Kidney (tissue), 14 donors: Measurements from ENCODE around the gene KAT8. TPM values are rescaled to one million over a fixed set of nuclear protein-coding genes. Genes with fewer than 3 reads are reported as not detected.

Experiments
- DNase-seq, 5 donors: peaks; one replicate each; pipeline ENCODE4 v3.0.0-alpha.2; 2013 to 2020
- FAIRE-seq: peaks from 2 replicates; lab custom pipeline; 2012; peaks lifted over from hg19 to GRCh38; lab: Jason Lieb, UNC
- H3K27ac ChIP-seq, 2 donors: one replicate each; pipeline ENCODE4 v1.7.0; 2013; ENCODE audit warnings: low read depth in 2 of 2, low read length in 2 of 2, inconsistent platforms in 1 of 2
- H3K27me3 ChIP-seq: one replicate; pipeline ENCODE4 v1.7.1; 2013; ENCODE audit warnings: low read length, inconsistent platforms; ENCODE audit not compliant: control insufficient read depth, insufficient read depth
- H3K36me3 ChIP-seq, 3 donors: one replicate each; pipeline versions ENCODE4 v1.7.0 to v1.7.1; 2013; ENCODE audit warnings: low read length in 3 of 3, control low read depth in 1 of 3, inconsistent platforms in 1 of 3; ENCODE audit not compliant: insufficient read depth in 3 of 3, control insufficient read depth in 2 of 3
- H3K4me1 ChIP-seq, 3 donors: one replicate each; pipeline versions ENCODE4 v1.7.0 to v1.7.1; 2013; ENCODE audit warnings: low read length in 3 of 3, inconsistent platforms in 1 of 3, low read depth in 1 of 3; ENCODE audit not compliant: control insufficient read depth in 2 of 3, insufficient read depth in 2 of 3
- H3K4me3 ChIP-seq, 3 donors: one replicate each; pipeline versions ENCODE4 v1.7.0 to v1.8.1; 2013; ENCODE audit warnings: low read length in 3 of 3, control low read depth in 1 of 3, inconsistent platforms in 1 of 3
- H3K9ac ChIP-seq, 3 donors: one replicate each; pipeline versions ENCODE4 v1.7.0 to v1.7.1; 2013; ENCODE audit warnings: low read length in 3 of 3, control low read depth in 1 of 3, inconsistent platforms in 1 of 3
- H3K9me3 ChIP-seq, 3 donors: one replicate each; pipeline versions ENCODE4 v1.7.0 to v1.7.1; 2013; ENCODE audit warnings: low read length in 3 of 3, control low read depth in 1 of 3, inconsistent platforms in 1 of 3; ENCODE audit not compliant: control insufficient read depth in 2 of 3, insufficient read depth in 1 of 3
- intact Hi-C: fragments of 100-400 bp; cut with DNase I; formaldehyde crosslinking; loops from one replicate; pipeline ENCODE4 v1.11.1; 2022
- polyA plus RNA-seq: library from polyadenylated mRNA; stranded (reverse); fragments of 350-450 nt; fragmentation: Illumina TruSeq; extraction: RNeasy Lipid Tissue Mini Kit (QIAGEN cat#74804); gene quantifications from one replicate; pipeline ENCODE4 v1.2.3, GENCODE V29; 2014; ENCODE audit warnings: low read depth, low replicate concordance; ENCODE audit not compliant: insufficient read depth
- total RNA-seq: library from RNA; stranded (reverse); fragmentation: NEBNext Ultra II Directional; extraction: Animal tissue kit (Norgen Biotek cat#: 25700); gene quantifications from one replicate; pipeline ENCODE4 v1.2.1, GENCODE V29; 2021
- TF ChIP-seq, protein P1 (sequence below): IDR thresholded peaks from 3 replicates; pipeline ENCODE4 v1.5.1; 2012; ENCODE audit warnings: mild to moderate bottlenecking, moderate library complexity, borderline replicate concordance; ENCODE audit not compliant: insufficient read depth; ENCODE audit errors: extremely low read depth
- donor health status: control.
- donor health status: control.
- donor health status: control.
- donor health status: control.
- donor health status: control.
- donor health status: DM: yes; HTN: yes; CAD: no.
- donor health status: Normal renal cell carcinoma (clear cell type).

Gene KAT8
- total and polyA plus RNA-seq, 2 donors from 2014 or later = 40.9 to 83.8 TPM

DNA sequence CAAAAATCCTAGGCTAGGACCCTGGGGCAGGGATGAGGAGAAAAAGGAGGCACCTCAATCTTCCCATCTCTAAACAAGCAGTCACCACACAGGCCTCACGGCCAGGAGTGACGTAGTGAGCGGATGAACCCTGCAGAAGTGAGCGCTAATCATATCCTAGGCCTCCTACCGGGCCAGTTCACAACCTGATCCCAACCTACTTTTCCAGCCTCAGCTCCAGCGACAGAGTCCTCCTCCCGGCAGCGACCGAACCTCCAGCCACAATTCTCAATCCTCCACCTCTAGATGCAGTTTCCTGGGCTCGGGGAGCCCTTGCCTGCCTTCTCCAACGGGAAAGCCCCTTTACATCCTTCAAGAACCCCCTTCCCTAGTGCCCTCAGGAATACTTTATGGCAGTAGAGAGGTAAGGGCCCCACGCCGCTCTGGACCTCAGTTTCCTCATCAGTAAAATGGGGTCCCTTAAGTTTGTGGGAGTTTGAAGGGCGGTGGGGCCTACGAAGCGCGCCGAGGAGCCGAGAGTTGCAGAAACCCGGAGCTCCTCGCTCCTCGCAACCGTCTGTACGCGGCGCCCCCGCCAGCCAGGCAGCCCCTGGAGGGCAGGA, 44.8 kb upstream of the KAT8 start:
- FAIRE-seq (no peak), DNase-seq (peak in 2 of 5 donors; percentile 29 to 30)
- intact Hi-C loops = no loop called here
- H3K27ac ChIP-seq = peak overlapping the region in 1 of 2 donors; percentile 80
- TF ChIP-seq, protein P1, sequence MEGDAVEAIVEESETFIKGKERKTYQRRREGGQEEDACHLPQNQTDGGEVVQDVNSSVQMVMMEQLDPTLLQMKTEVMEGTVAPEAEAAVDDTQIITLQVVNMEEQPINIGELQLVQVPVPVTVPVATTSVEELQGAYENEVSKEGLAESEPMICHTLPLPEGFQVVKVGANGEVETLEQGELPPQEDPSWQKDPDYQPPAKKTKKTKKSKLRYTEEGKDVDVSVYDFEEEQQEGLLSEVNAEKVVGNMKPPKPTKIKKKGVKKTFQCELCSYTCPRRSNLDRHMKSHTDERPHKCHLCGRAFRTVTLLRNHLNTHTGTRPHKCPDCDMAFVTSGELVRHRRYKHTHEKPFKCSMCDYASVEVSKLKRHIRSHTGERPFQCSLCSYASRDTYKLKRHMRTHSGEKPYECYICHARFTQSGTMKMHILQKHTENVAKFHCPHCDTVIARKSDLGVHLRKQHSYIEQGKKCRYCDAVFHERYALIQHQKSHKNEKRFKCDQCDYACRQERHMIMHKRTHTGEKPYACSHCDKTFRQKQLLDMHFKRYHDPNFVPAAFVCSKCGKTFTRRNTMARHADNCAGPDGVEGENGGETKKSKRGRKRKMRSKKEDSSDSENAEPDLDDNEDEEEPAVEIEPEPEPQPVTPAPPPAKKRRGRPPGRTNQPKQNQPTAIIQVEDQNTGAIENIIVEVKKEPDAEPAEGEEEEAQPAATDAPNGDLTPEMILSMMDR = no peak
- peak overlapping the region; percentile 21 to 88 (median 85) for H3K9ac ChIP-seq
- no peaks in the 10 kb centered on the region for H3K9me3 ChIP-seq
- peaks cover 0 to 7% (median 2%) of the 10 kb centered on the region in 3 donors for H3K36me3 ChIP-seq
- H3K27me3 ChIP-seq = no peaks in the 10 kb centered on the region
- H3K4me1 ChIP-seq = peaks cover 0 to 20% (median 4%) of the 10 kb centered on the region in 3 donors
- peak overlapping the region; percentile 90 to 96 (median 90) for H3K4me3 ChIP-seq

DNA sequence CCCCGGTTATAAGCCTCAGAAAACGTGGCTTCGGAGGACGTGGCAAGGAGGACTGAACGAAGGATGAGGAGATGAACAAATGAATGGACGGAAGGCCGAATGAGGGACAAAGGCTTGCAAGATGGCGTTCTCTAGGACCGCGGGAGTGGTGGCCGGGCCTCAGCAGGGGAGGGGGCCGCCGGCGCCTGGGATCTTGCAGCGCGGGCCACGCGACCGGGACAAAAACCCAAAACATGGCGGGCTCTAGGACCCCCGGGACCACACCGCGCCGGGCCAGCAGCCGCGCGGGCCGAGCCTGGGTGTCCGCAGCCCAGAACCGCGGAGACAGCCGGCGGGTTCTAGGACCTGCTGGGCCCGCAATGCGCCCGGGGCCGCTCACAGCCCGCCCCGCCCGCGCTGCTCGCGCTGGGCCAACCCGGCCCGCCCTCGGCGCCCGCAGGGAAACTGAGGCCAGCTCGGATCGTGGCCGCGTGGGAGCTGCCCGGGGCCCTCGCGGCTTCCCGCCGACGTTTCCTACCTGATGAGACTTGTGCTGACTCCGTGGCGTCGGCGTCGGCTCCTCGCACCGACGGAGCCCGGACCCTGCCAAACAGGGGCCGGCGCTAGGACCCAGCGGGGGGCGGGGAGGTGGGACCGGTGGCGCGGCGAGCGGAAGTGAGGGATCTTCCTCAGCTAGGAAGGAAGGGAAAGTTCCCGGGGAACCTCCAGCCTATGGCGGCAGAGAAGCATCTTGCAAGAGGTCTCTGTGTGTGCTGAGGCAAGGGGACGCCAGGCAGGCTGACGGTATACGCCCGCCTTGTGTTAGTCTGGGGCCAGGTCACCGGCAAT, 44.1 kb upstream of the KAT8 start:
- intact Hi-C loops = no loop called here
- peak overlapping the region; percentile 72 to 98 (median 85) for H3K9ac ChIP-seq
- peak overlapping the region; percentile 80 for H3K27ac ChIP-seq
- FAIRE-seq (no peak), DNase-seq (peak; percentile 94 to 97 (median 96))
- TF ChIP-seq, protein P1 = peak; percentile 1
- H3K9me3 ChIP-seq = no peaks in the 10 kb centered on the region
- H3K27me3 ChIP-seq = no peaks in the 10 kb centered on the region
- H3K4me1 ChIP-seq = peaks cover 0 to 20% (median 4%) of the 10 kb centered on the region in 3 donors
- peak overlapping the region; percentile 90 to 99 (median 96) for H3K4me3 ChIP-seq
- peaks cover 0 to 12% (median 7%) of the 10 kb centered on the region in 3 donors for H3K36me3 ChIP-seq

DNA sequence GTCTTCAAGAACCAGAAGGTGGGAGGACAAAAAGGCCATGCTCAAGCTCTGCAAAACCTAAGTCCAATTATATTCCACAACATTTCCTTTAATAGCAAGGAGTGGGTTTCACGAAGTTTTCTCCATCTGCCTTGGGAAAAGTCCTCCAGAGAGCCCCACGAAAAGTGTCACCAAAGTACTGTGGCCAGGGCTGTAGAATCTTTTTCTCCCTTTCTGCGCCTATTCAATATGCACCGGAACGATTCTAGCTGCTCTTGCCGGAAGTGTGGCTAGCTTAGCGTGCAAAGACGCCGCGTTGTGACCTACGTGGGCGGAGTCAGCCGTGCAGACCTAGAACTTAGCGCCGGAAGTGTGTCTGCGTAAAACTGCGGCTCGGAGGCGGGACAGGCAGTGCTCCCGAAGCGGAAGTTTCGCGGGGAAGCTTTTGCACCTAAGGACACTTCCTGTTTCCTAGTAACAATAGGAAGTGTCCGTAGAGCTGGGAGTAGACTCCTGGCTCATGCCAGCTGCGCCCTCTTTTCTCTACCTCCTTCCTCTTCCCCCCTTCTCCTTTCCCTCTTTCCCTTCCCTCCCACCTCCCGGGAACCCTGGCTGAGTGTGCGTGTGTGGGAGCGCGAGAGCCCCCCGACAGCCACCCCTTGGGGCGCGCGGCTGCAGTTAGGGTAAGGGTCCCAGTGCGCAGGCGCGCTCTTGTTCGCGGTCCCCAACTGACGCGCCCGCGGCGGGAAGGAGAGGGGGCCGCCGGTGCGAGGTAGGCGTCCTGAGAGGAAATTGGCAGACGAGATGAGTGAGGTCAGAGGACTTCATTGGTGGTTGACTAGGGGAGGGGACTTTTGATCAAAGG, 43.3 kb upstream of the KAT8 start, which contains the start of the genes ZNF646 and ZNF668:
TSS of gene ZNF646 (plus strand) at position 453 of the 844 bp plus-strand sequence. CDS start 1,903 bp downstream, outside the sequence.
TSS of gene ZNF668 (minus strand) at position 271 of the 844 bp plus-strand sequence. CDS start 9,781 bp downstream, outside the sequence.
- Histone ChIP-seq H3K27ac (peak within 1 kb of the TSS; percentile 80 to 86), H3K9ac (peak within 1 kb of the TSS; percentile 78 to 98 (median 86)), H3K4me3 (peak within 1 kb of the TSS; percentile 90 to 99 (median 96)), H3K4me1 (peaks cover 0 to 20% (median 4%) of the 10 kb centered on the region in 3 donors), H3K9me3 (no peaks in the 10 kb centered on the region), H3K36me3 (peaks cover 0 to 20% (median 15%) of the 10 kb centered on the region in 3 donors), H3K27me3 (no peaks in the 10 kb centered on the region)
- FAIRE-seq = peak; percentile 47
- peak; percentile 98 to 100 (median 99) for DNase-seq
- TF ChIP-seq, protein P1 = no peak
- intact Hi-C loops = no loop called here
